GM10266 (cell line): Measurements from ENCODE around the gene AJAP1.

Experiments used
- DNase-seq: peaks from one replicate; pipeline ENCODE4 v3.0.0; 2012; ENCODE audit errors: extremely low spot score
- TF ChIP-seq, protein P1 (sequence below): IDR thresholded peaks from 2 replicates; pipeline ENCODE4 v1.5.1; 2012; ENCODE audit warnings: mild to moderate bottlenecking, low read depth; ENCODE audit not compliant: control insufficient read depth, insufficient read depth; ENCODE audit errors: missing control alignments

The AJAP1 gene

DNA sequence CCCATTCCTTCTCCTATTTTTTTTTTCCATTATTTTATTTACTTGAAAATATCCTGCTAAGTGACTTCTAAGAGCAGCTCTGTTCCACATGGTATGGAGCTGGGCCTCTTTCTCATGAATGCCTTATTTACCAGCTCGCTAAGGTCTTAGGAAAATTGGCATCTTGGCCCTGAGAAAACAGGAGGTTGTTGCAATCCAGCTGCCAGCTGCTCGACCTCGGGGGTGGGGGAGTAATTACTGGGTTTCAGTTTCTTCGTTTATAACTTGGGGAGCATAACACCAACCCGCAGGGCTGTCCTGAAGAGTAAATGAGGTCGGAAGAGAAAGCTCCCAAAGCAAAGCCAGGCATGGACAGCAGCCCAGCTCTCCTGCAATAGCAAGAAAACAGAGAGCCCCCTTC is 176.3 kb downstream of the AJAP1 start:
- DNase-seq: no peak
- TF ChIP-seq, protein P1, sequence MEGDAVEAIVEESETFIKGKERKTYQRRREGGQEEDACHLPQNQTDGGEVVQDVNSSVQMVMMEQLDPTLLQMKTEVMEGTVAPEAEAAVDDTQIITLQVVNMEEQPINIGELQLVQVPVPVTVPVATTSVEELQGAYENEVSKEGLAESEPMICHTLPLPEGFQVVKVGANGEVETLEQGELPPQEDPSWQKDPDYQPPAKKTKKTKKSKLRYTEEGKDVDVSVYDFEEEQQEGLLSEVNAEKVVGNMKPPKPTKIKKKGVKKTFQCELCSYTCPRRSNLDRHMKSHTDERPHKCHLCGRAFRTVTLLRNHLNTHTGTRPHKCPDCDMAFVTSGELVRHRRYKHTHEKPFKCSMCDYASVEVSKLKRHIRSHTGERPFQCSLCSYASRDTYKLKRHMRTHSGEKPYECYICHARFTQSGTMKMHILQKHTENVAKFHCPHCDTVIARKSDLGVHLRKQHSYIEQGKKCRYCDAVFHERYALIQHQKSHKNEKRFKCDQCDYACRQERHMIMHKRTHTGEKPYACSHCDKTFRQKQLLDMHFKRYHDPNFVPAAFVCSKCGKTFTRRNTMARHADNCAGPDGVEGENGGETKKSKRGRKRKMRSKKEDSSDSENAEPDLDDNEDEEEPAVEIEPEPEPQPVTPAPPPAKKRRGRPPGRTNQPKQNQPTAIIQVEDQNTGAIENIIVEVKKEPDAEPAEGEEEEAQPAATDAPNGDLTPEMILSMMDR: no peak

DNA sequence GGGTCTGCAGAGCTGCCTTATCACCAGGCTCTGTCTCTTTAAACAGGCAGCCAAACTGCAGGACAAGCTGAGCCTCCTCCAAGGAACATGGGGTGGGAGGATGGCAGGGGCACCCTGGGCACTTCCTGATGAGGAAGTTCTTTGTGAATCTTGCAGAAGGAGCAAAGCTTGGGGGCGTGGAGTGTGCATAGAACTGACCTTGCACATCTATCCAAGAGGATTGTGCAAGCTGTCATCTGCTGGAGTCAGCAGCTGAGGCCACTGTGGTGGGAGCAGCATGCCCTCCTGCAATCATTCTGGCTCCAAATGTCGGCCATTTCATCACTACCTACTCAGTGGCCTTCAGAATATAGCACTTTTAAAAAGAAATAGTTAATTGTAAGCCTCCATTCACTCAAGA is 182.2 kb downstream of the AJAP1 start:
- TF ChIP-seq, protein P1: no peak
- DNase-seq: no peak

DNA sequence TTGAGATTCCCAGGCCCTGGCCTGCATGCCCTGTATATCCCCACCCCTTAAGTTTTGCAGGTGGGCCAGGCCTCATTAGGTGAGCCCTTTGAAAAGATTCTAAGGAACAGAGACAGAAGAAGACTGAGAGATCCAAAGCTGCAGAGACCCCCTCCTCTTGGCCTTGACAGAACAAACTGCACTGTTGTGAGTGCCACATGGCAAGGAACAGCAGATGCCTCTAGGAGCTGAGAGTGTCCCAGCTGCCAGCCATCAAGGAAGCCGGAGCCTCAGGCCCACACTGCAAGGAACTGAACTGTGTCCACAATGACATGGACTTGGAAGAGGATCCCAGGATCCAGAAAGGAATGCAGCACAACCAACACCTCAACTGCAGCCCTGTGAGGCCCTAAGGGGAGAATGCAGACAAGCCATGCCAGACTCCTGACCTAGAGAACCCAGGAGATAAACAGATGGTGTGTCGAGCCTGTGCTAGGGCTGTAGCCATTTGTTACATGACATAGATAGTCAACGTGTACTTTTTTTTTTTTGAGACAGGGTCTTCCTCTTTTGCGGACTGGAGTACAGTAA is 182.7 kb downstream of the AJAP1 start:
- TF ChIP-seq, protein P1: no peak
- DNase-seq: no peak

DNA sequence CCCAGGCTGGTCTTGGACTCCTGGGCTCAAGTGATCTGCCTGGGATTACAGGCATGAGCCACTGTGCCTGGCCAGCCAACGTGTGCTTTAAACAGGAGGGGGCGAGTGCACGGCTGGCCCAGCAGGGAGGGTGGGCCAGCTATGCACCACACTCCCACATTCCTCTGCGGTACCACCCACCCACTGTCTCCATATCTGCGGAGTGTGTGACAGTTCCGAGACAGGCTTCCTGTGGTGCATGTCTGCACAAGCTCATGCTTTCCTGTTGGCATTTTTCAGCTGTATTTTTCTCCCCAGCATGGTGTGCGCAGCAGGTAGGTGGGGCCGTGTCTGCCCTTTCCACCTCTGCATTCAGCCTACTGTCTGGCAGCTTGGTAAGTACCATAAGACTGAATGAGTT is 183.3 kb downstream of the AJAP1 start:
- TF ChIP-seq, protein P1: no peak
- DNase-seq: no peak

DNA sequence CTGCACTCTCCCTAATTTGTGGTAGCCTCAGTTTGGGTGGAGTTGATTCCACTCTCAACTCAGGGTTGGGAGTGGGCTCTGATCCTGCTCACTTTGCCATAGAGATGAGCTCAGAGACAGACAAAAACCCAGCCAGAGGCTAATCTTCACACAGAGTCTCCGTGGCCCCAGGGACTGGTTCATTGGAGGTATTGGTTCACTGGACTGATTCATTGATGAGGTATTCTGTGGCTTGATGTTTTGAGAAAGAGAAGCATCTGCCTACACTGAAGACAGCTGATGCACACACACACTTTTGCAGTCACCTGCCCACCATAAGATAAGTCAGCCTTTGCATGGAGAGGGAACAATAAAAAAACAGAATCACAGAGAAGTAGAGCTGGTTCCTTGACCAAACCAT is 183.8 kb downstream of the AJAP1 start:
- TF ChIP-seq, protein P1: no peak

More for the DNA sequence above, 183.8 kb downstream of the AJAP1 start:
- DNase-seq: no peak
